PC-9 (cell line): ENCODE results near the gene PHLDA1. TPM values are rescaled to one million over a fixed set of nuclear protein-coding genes. Genes with fewer than 3 reads are reported as not detected.

Experiments used
- BruUV-seq: library from RNA; stranded (reverse); fragments of 400-500 nt; replicated peaks from 2 replicates; lab custom pipeline; 2021; lab: Mats Ljungman, UMichigan
- CTCF ChIA-PET: fragments of 300-600 bp; sonication (Branson Sonifier 250); formaldehyde crosslinking; loops from one replicate; lab custom pipeline; 2022; ENCODE audit warnings: antibody characterized with exemption; lab: Charles Lee
- POLR2A ChIA-PET: fragments of 300-600 bp; sonication (Branson Sonifier 250); formaldehyde crosslinking; loops from one replicate; lab custom pipeline; 2022; ENCODE audit warnings: antibody characterized with exemption; ENCODE audit not compliant: unreplicated experiment; lab: Charles Lee
- DNase-seq, 2 experiments: peaks; one replicate each; pipeline versions ENCODE4 v3.0.0 to v3.0.0-alpha.2; 2015 to 2022; ENCODE audit warnings: mixed read lengths in 1 of 2
- H2AFZ ChIP-seq: fragments of 200-600 bp; sonication (generic); 2 replicates; pipeline ENCODE4 v1.8.1; 2017; ENCODE audit warnings: antibody characterized with exemption
- H3F3A ChIP-seq: fragments of 200-600 bp; sonication (generic); 2 replicates; pipeline ENCODE4 v1.8.1; 2017; ENCODE audit warnings: antibody characterized with exemption, mild to moderate bottlenecking, low read depth; ENCODE audit not compliant: insufficient read depth
- H3K27ac ChIP-seq: fragments of 200-600 bp; sonication (generic); 2 replicates; pipeline ENCODE4 v1.6.1; 2016; ENCODE audit warnings: mixed run types
- H3K27me3 ChIP-seq: fragments of 200-600 bp; sonication (generic); 2 replicates; pipeline ENCODE4 v1.6.1; 2016; ENCODE audit warnings: low read depth, mixed run types; ENCODE audit not compliant: insufficient read depth
- H3K36me3 ChIP-seq: fragments of 200-600 bp; sonication (generic); 2 replicates; pipeline ENCODE4 v1.6.1; 2016; ENCODE audit warnings: low read depth, mixed run types
- H3K4me1 ChIP-seq: fragments of 200-600 bp; sonication (generic); replicated peaks from 2 replicates; pipeline ENCODE4 v1.6.1; 2016; ENCODE audit warnings: mixed run types; ENCODE audit not compliant: insufficient read depth
- H3K4me2 ChIP-seq: fragments of 200-600 bp; sonication (generic); 2 replicates; pipeline ENCODE4 v1.6.1; 2017; ENCODE audit warnings: mixed run types
- H3K4me3 ChIP-seq: fragments of 200-600 bp; sonication (generic); 2 replicates; pipeline ENCODE4 v1.6.1; 2016; ENCODE audit warnings: mixed run types
- H3K79me2 ChIP-seq: fragments of 200-600 bp; sonication (generic); 2 replicates; pipeline ENCODE4 v1.6.1; 2017; ENCODE audit warnings: low read depth, mixed run types
- H3K9me2 ChIP-seq: fragments of 200-600 bp; sonication (generic); 2 replicates; pipeline ENCODE4 v1.8.1; 2017; ENCODE audit warnings: mild to moderate bottlenecking; ENCODE audit not compliant: insufficient read depth
- H3K9me3 ChIP-seq: fragments of 200-600 bp; sonication (generic); 2 replicates; pipeline ENCODE4 v1.8.1; 2016; ENCODE audit warnings: low read depth; ENCODE audit not compliant: insufficient read depth
- H4K20me1 ChIP-seq: fragments of 200-600 bp; sonication (generic); 2 replicates; pipeline ENCODE4 v1.8.1; 2017; ENCODE audit not compliant: insufficient read depth
- CTCF ChIP-seq: fragments of 200-600 bp; sonication (generic); conservative IDR thresholded peaks from 2 replicates; pipeline ENCODE4 v1.6.1; 2017; ENCODE audit warnings: mixed run types, antibody characterized with exemption, mild to moderate bottlenecking, moderate library complexity
- EZH2 ChIP-seq: fragments of 200-600 bp; sonication (generic); IDR thresholded peaks from 2 replicates; pipeline ENCODE4 v1.8.0; 2017; ENCODE audit warnings: antibody characterized with exemption, low read depth
- intact Hi-C: fragments of 100-400 bp; cut with micrococcal nuclease; formaldehyde crosslinking; loops from one replicate; pipeline ENCODE4 v1.10.0; 2022; ENCODE audit not compliant: unreplicated experiment
- total RNA-seq: library from RNA; stranded (reverse); gene quantifications from 2 replicates; pipeline ENCODE4 v1.2.3, GENCODE V29; 2021

Gene PHLDA1
- total RNA-seq, 1 experiment from 2014 or later: 38.3 TPM

- Histone ChIP-seq H3K27me3 (no peaks in the 10 kb centered on the region), H3K4me2 (no peak overlapping the region), H4K20me1 (peaks cover 4% of the 10 kb centered on the region; the same call in 1 of the 2 replicates), H3K9me2 (no peaks in the 10 kb centered on the region), H3K4me1 (peaks cover 76% of the 10 kb centered on the region), H2AFZ (no peak overlapping the region), H3F3A (peaks cover 94% of the 10 kb centered on the region), H3K4me3 (no peak overlapping the region), H3K9me3 (no peaks in the 10 kb centered on the region), H3K36me3 (peaks cover 21% of the 10 kb centered on the region), H3K27ac (peak overlapping the region; percentile 95), H3K79me2 (peaks cover 24% of the 10 kb centered on the region)
- no TSS peak for BruUV-seq
- no peak for DNase-seq
- TF ChIP-seq CTCF: no peak
- TF ChIP-seq EZH2: no peak
- intact Hi-C loops: no loop called here
- CTCF ChIA-PET: no interaction called here
- POLR2A ChIA-PET: interaction anchor here (0.6 to 0.9 kb wide), 4 partner anchors 77 to 565 kb away, joined by 4 to 16 read pairs (median 10); no protein-coding TSS in a partner anchor
Measured at GRCh38 chr12:76024102-76024781, 7.3 kb downstream of the PHLDA1 start.

GRCh38 chr12:76023069-76023690 is 8.4 kb downstream of the PHLDA1 start:
- TF ChIP-seq EZH2: no peak
- no peak for TF ChIP-seq CTCF
- Histone ChIP-seq H3F3A (peaks cover 93% of the 10 kb centered on the region), H3K9me3 (no peaks in the 10 kb centered on the region), H3K27me3 (no peaks in the 10 kb centered on the region), H4K20me1 (no peaks in the 10 kb centered on the region), H3K4me1 (peaks cover 86% of the 10 kb centered on the region), H2AFZ (no peak overlapping the region), H3K4me2 (peak overlapping the region; percentile 95), H3K79me2 (peaks cover 14% of the 10 kb centered on the region), H3K9me2 (no peaks in the 10 kb centered on the region), H3K27ac (peak overlapping the region; percentile 100), H3K36me3 (peaks cover 10% of the 10 kb centered on the region), H3K4me3 (no peak overlapping the region)
- intact Hi-C loops: no loop called here
- BruUV-seq: no TSS peak
- POLR2A ChIA-PET: interaction anchor here (0.7 kb wide), 1 partner anchor 79 kb away, joined by 4 read pairs; no protein-coding TSS in a partner anchor
- no peak for DNase-seq
- CTCF ChIA-PET: no interaction called here

GRCh38 chr12:76022506-76022905 is 9.1 kb downstream of the PHLDA1 start:
- H3K27ac ChIP-seq: peak overlapping the region; percentile 100
- no peak overlapping the region for H3K4me3 ChIP-seq
- peaks cover 86% of the 10 kb centered on the region for H3K4me1 ChIP-seq
- CTCF ChIA-PET: no interaction called here
- TF ChIP-seq CTCF (no peak), EZH2 (no peak)
- H3K27me3 ChIP-seq: no peaks in the 10 kb centered on the region
- H3K79me2 ChIP-seq: peaks cover 7% of the 10 kb centered on the region
- H3K4me2 ChIP-seq: peak overlapping the region; percentile 95
- no peaks in the 10 kb centered on the region for H4K20me1 ChIP-seq
- H3F3A ChIP-seq: peaks cover 93% of the 10 kb centered on the region
- no peaks in the 10 kb centered on the region for H3K9me2 ChIP-seq
- peaks cover 3% of the 10 kb centered on the region; the same call in 1 of the 2 replicates for H3K36me3 ChIP-seq
- H3K9me3 ChIP-seq: no peaks in the 10 kb centered on the region
- peak in 1 of 2 experiments; percentile 61 for DNase-seq
- POLR2A ChIA-PET: interaction anchor here (0.5 to 0.7 kb wide), 2 partner anchors 299 to 381 kb away, joined by 3 to 6 read pairs; no protein-coding TSS in a partner anchor
- no TSS peak for BruUV-seq
- intact Hi-C loops: no loop called here
- no peak overlapping the region for H2AFZ ChIP-seq
